Measurements from ENCODE around the gene CIZ1. TPM values are rescaled to one million over a fixed set of nuclear protein-coding genes. Genes with fewer than 3 reads are reported as not detected.

CIZ1 gene
- total and polyA plus RNA-seq, 2 of the 13 experiments (the other 11 are each of a cell fraction or from before 2014, with no cell fraction given), result 30.6 to 50.3 TPM

DNA sequence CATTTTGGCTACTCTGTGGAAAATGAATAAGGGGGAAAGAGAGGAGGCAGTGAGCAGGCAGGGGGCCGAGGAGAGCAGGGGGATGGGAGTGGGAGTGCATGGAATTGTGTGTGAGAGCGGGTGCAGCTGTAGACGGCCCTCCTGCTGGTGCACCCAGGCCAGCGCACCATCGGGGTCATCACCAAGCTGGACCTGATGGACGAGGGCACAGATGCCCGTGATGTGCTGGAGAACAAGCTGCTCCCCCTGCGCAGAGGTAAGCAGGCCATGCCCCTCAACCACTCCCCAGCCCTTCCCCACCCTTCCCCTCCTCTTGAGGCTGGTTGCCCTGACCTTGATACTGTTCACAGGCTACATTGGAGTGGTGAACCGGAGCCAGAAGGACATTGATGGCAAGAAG lies 28.5 kb upstream of the CIZ1 start (continued):
- TF ChIP-seq SOX5 (CRISPR knock-in tag; IDR thresholded peaks at IDR 0.05; ENCODE audit: borderline replicate concordance) (no peak), ARID3A (IDR thresholded peaks at IDR 0.05; ENCODE audit: low read depth, low read length) (no peak)

- no TSS peak for BruUV-seq (replicated peaks)
- Histone ChIP-seq H3K9me3 (ENCODE audit: low read length) (no peaks in the 10 kb centered on the region), H3K9ac (ENCODE audit: insufficient read depth, low read depth, low read length) (no peak overlapping the region), H3K79me2 (ENCODE audit: insufficient read depth, low read length) (no peaks in the 10 kb centered on the region), H3K4me3 (replicated peaks in 1 of 3; ENCODE audit: insufficient read depth in 1 of 3, low read depth in 2 of 3, low read length in 3 of 3) (peak overlapping the region in 1 of 3 experiments; percentile 40; a peak in 2 of 6 replicates), H3K4me1 (ENCODE audit: insufficient read depth, low read length) (peaks cover 42% of the 10 kb centered on the region), H2AFZ (ENCODE audit: low read length) (no peak overlapping the region), H3K4me2 (ENCODE audit: low read depth, low read length) (peak overlapping the region; percentile 54), H4K20me1 (ENCODE audit: insufficient read depth, low read length) (no peaks in the 10 kb centered on the region), H3K36me3 (replicated peaks in 1 of 2; ENCODE audit: control insufficient read depth in 1 of 2, insufficient read depth in 2 of 2, low read length in 2 of 2) (no peaks in the 10 kb centered on the region), H3K27me3 (ENCODE audit: control insufficient read depth in 1 of 2, insufficient read depth in 2 of 2, low read length in 2 of 2) (peaks cover 0 to 10% of the 10 kb centered on the region in 2 experiments; a peak in 3 of 5 replicates), H3K27ac (ENCODE audit: extremely low read length, insufficient read depth, low read length) (no peak overlapping the region)
- intact Hi-C loops (cut with micrococcal nuclease; ENCODE audit: unreplicated experiment) (no loop called here), in situ Hi-C loops (cut with HindIII; ENCODE audit: extremely low pct_ligation_motif_present, low pct_unique_long_range_greater_than_20kb) (no loop called here)
- 51% methylated on average over 46 of the region's 47 CpGs for WGBS (ENCODE audit: low lambda C conversion rate)
- DNase-seq (ENCODE audit: low spot score) (peak; percentile 62), ATAC-seq (peak; percentile 75), FAIRE-seq (no peak)
- ChIA-PET CTCF (ENCODE audit: low intra/inter-chr PET ratio, low total read pairs) (no interaction called here), POLR2A (interaction anchor here (0.6 to 1.4 kb wide), 2 partner anchors 12 to 59 kb away, joined by 3 to 5 read pairs; partner anchors contain the start of gene BBLN)
- TF ChIP-seq ZNF747 (CRISPR knock-in tag; IDR thresholded peaks at IDR 0.05; ENCODE audit: borderline replicate concordance), result no peak
- peak; percentile 32; the same call in 1 of the 2 replicates for TF ChIP-seq SAP130 (CRISPR knock-in tag; IDR thresholded peaks at IDR 0.05; ENCODE audit: low read depth)
- peak; percentile 72 for TF ChIP-seq MIER2 (CRISPR knock-in tag; IDR thresholded peaks at IDR 0.05)
- no peak for TF ChIP-seq KDM1A (CRISPR knock-in tag; IDR thresholded peaks at IDR 0.05)
- TF ChIP-seq SP1 (IDR thresholded peaks at IDR 0.05), result no peak
- TF ChIP-seq SP1 (CRISPR knock-in tag; IDR thresholded peaks at IDR 0.05), result peak; percentile 80
- peak; percentile 54; the same call in 1 of the 2 replicates for TF ChIP-seq SP4 (CRISPR knock-in tag; IDR thresholded peaks at IDR 0.05)
- peak; percentile 39 for TF ChIP-seq HNRNPLL (IDR thresholded peaks at IDR 0.05; ENCODE audit: low read depth, low read length, poor library complexity, severe bottlenecking)
- TF ChIP-seq, protein P1, sequence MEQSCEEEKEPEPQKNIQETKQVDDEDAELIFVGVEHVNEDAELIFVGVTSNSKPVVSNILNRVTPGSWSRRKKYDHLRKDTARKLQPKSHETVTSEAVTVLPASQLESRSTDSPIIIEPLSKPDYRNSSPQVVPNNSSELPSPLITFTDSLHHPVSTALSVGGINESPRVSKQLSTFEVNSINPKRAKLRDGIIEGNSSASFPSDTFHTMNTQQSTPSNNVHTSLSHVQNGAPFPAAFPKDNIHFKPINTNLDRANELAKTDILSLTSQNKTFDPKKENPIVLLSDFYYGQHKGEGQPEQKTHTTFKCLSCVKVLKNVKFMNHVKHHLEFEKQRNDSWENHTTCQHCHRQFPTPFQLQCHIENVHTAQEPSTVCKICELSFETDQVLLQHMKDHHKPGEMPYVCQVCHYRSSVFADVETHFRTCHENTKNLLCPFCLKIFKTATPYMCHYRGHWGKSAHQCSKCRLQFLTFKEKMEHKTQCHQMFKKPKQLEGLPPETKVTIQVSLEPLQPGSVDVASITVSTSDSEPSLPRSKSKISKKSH (CRISPR knock-in tag; IDR thresholded peaks at IDR 0.05; ENCODE audit: borderline replicate concordance), result no peak
- TF ChIP-seq ZNF30 (CRISPR knock-in tag; IDR thresholded peaks at IDR 0.05), result no peak
- 0 out of 2 replicates have a peak, but pooled peaks have one; percentile 31 for TF ChIP-seq ZBTB38 (CRISPR knock-in tag; IDR thresholded peaks at IDR 0.05)
- TF ChIP-seq, protein P2, sequence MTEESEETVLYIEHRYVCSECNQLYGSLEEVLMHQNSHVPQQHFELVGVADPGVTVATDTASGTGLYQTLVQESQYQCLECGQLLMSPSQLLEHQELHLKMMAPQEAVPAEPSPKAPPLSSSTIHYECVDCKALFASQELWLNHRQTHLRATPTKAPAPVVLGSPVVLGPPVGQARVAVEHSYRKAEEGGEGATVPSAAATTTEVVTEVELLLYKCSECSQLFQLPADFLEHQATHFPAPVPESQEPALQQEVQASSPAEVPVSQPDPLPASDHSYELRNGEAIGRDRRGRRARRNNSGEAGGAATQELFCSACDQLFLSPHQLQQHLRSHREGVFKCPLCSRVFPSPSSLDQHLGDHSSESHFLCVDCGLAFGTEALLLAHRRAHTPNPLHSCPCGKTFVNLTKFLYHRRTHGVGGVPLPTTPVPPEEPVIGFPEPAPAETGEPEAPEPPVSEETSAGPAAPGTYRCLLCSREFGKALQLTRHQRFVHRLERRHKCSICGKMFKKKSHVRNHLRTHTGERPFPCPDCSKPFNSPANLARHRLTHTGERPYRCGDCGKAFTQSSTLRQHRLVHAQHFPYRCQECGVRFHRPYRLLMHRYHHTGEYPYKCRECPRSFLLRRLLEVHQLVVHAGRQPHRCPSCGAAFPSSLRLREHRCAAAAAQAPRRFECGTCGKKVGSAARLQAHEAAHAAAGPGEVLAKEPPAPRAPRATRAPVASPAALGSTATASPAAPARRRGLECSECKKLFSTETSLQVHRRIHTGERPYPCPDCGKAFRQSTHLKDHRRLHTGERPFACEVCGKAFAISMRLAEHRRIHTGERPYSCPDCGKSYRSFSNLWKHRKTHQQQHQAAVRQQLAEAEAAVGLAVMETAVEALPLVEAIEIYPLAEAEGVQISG (CRISPR knock-in tag; IDR thresholded peaks at IDR 0.05), result 0 out of 2 replicates have a peak, but pooled peaks have one; percentile 9
- no peak for TF ChIP-seq ZNF816 (CRISPR knock-in tag; IDR thresholded peaks at IDR 0.05; ENCODE audit: borderline replicate concordance)
These were observed 27.4 kb upstream of the CIZ1 start for GRCh38 chr9:128218518-128219389.

Data from HepG2 (cell line).